ENCODE results near the gene INTS2. TPM values are rescaled to one million over a fixed set of nuclear protein-coding genes. Genes with fewer than 3 reads are reported as not detected.
"Not testable (repeated sequence)": the region's sequence is repeated elsewhere in the genome, so short reads cannot be mapped to it uniquely, and the experiment has no call there.

The INTS2 gene
- total RNA-seq, 4 donors from 2014 or later: 3.3 to 12.0 (median 6.1) TPM

- intact Hi-C loops (cut with DNase I; ENCODE audit: low total_unique reads): loop anchor here (1.0 to 10.0 kb wide), 2 partner anchors 203 to 448 kb away; no protein-coding TSS in a partner anchor
- DNase-seq (peak; percentile 89 to 90), ATAC-seq (peak; percentile 98 to 99)
- TF ChIP-seq, protein P1, sequence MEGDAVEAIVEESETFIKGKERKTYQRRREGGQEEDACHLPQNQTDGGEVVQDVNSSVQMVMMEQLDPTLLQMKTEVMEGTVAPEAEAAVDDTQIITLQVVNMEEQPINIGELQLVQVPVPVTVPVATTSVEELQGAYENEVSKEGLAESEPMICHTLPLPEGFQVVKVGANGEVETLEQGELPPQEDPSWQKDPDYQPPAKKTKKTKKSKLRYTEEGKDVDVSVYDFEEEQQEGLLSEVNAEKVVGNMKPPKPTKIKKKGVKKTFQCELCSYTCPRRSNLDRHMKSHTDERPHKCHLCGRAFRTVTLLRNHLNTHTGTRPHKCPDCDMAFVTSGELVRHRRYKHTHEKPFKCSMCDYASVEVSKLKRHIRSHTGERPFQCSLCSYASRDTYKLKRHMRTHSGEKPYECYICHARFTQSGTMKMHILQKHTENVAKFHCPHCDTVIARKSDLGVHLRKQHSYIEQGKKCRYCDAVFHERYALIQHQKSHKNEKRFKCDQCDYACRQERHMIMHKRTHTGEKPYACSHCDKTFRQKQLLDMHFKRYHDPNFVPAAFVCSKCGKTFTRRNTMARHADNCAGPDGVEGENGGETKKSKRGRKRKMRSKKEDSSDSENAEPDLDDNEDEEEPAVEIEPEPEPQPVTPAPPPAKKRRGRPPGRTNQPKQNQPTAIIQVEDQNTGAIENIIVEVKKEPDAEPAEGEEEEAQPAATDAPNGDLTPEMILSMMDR (IDR thresholded peaks at IDR 0.05 in 4 of 5, conservative IDR thresholded peaks at IDR 0.05 in 1 of 5): no peak
- TF ChIP-seq POLR2A (IDR thresholded peaks at IDR 0.05): no peak
- Histone ChIP-seq H3K27ac (peak within 1 kb of the TSS; percentile 79 to 84 (median 81)), H3K9me3 (no peaks in the 10 kb centered on the region), H3K4me1 (peaks cover 9 to 13% of the 10 kb centered on the region in 2 donors), H3K27me3 (no peaks in the 10 kb centered on the region), H3K4me3 (peak within 1 kb of the TSS; percentile 69 to 92 (median 75)), H3K36me3 (peaks cover 0 to 17% of the 10 kb centered on the region in 2 donors)
- in situ Hi-C loops (cut with MboI; ENCODE audit: low sequenced_read_pairs in 4 of 4): loop anchor here in 1 of 4 donors (10.0 kb wide), 1 partner anchor 202 kb away; the partner anchor contains the start of gene MED13
Observed at GRCh38 chr17:61862975-61863800, 64.6 kb downstream of the INTS2 start, which contains the start of gene BRIP1. Gene BRIP1, minus strand, starts transcription at chr17:61863528. Its CDS starts 1,989 bp downstream, at chr17:61861539.

GRCh38 chr17:61862105-61862574 is 65.6 kb downstream of the INTS2 start:
- Histone ChIP-seq H3K36me3 (peaks cover 0 to 7% of the 10 kb centered on the region in 2 donors), H3K27me3 (no peaks in the 10 kb centered on the region), H3K27ac (no peak overlapping the region), H3K4me1 (peaks cover 9 to 13% of the 10 kb centered on the region in 2 donors), H3K4me3 (no peak overlapping the region), H3K9me3 (no peaks in the 10 kb centered on the region)
- intact Hi-C loops (cut with DNase I; ENCODE audit: low total_unique reads): loop anchor here (10.0 kb wide), 1 partner anchor 447 kb away; no protein-coding TSS in a partner anchor
- in situ Hi-C loops (cut with MboI; ENCODE audit: low sequenced_read_pairs in 4 of 4): loop anchor here in 1 of 4 donors (10.0 kb wide), 1 partner anchor 203 kb away; the partner anchor contains the start of gene MED13
- no peak for TF ChIP-seq POLR2A (IDR thresholded peaks at IDR 0.05)
- TF ChIP-seq, protein P1 (IDR thresholded peaks at IDR 0.05 in 4 of 5, conservative IDR thresholded peaks at IDR 0.05 in 1 of 5): no peak
- ATAC-seq (no peak), DNase-seq (no peak)

GRCh38 chr17:61860397-61860796 is 67.4 kb downstream of the INTS2 start:
- intact Hi-C loops (cut with DNase I; ENCODE audit: low total_unique reads) (loop anchor here (10.0 kb wide), 1 partner anchor 446 kb away; no protein-coding TSS in a partner anchor), in situ Hi-C loops (cut with MboI; ENCODE audit: low sequenced_read_pairs in 4 of 4) (loop anchor here in 1 of 4 donors (10.0 kb wide), 1 partner anchor 204 kb away; the partner anchor contains the start of gene MED13)
- not testable (repeated sequence) for H3K4me3 ChIP-seq, ATAC-seq, H3K36me3 ChIP-seq, H3K9me3 ChIP-seq, DNase-seq, H3K27me3 ChIP-seq, H3K27ac ChIP-seq
- peaks cover 9 to 13% of the 10 kb centered on the region in 2 donors for H3K4me1 ChIP-seq

- ATAC-seq: no peak
- in situ Hi-C loops (cut with MboI; ENCODE audit: low sequenced_read_pairs in 4 of 4): no loop called here
Observed at GRCh38 chr17:61856035-61856434, 71.7 kb downstream of the INTS2 start.

More at GRCh38 chr17:61856035-61856434, 71.7 kb downstream of the INTS2 start:
- H3K27ac ChIP-seq: no peak overlapping the region
- no peak for TF ChIP-seq POLR2A (IDR thresholded peaks at IDR 0.05)
- TF ChIP-seq, protein P1 (IDR thresholded peaks at IDR 0.05 in 4 of 5, conservative IDR thresholded peaks at IDR 0.05 in 1 of 5): no peak
- no peaks in the 10 kb centered on the region for H3K9me3 ChIP-seq
- intact Hi-C loops (cut with DNase I; ENCODE audit: low total_unique reads): no loop called here
- no peaks in the 10 kb centered on the region for H3K4me1 ChIP-seq
- H3K36me3 ChIP-seq: no peaks in the 10 kb centered on the region
- H3K27me3 ChIP-seq: no peaks in the 10 kb centered on the region
- DNase-seq: no peak
- H3K4me3 ChIP-seq: no peak overlapping the region

All from gastrocnemius medialis (tissue), 4 donors.